WTC11 (cell line): ENCODE measurements around the gene CYP24A1.

Experiments
- ESRRA ChIP-seq: sonication (generic); formaldehyde crosslinking; IDR thresholded peaks from 2 replicates; pipeline ENCODE4 v1.8.1; 2022; ENCODE audit warnings: mild to moderate bottlenecking, missing genetic modification reagents, borderline replicate concordance
- MYBL2 ChIP-seq: sonication (generic); formaldehyde crosslinking; IDR thresholded peaks from 2 replicates; pipeline ENCODE4 v1.8.1; 2023; ENCODE audit warnings: mild to moderate bottlenecking, moderate library complexity, missing genetic modification reagents
- TF ChIP-seq, protein P1 (sequence below): fragments of 200-600 bp; IDR thresholded peaks from 2 replicates; pipeline ENCODE4 v1.8.0; 2022; ENCODE audit warnings: antibody characterized with exemption
- TF ChIP-seq, protein P2 (sequence below): sonication (generic); formaldehyde crosslinking; IDR thresholded peaks from 2 replicates; pipeline ENCODE4 v1.8.1; 2022; ENCODE audit warnings: low read depth, missing genetic modification reagents, borderline replicate concordance

DNA sequence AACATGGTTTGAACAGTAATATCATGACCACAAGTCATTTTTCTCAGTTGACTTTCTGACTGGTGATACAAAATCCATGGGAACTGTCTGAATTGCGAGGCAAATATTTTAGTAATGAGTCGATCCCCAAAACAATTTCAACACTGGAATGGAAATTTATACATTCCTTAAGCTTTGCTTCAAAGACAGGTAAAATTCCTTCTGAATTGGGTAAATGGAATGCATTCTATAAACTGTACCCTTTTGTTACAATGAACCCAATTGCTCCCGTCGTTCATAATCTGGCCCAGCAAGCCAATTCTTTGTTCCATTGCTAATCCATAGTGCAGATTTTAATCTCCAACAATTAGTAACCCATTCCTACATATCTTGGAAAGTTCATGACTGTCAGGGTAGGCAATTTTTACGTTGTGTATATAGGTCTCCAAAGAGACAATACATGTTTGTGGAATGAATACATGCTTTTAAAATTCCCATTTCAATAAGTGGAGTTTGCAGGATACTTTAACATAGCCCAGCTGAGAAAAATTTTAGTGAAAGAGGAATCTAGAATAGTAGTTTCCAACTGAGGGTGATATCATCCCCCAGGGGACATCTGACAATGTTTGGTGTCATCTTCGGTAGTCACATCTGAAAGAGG lies 32.7 kb downstream of the CYP24A1 start:
- TF ChIP-seq, protein P1, sequence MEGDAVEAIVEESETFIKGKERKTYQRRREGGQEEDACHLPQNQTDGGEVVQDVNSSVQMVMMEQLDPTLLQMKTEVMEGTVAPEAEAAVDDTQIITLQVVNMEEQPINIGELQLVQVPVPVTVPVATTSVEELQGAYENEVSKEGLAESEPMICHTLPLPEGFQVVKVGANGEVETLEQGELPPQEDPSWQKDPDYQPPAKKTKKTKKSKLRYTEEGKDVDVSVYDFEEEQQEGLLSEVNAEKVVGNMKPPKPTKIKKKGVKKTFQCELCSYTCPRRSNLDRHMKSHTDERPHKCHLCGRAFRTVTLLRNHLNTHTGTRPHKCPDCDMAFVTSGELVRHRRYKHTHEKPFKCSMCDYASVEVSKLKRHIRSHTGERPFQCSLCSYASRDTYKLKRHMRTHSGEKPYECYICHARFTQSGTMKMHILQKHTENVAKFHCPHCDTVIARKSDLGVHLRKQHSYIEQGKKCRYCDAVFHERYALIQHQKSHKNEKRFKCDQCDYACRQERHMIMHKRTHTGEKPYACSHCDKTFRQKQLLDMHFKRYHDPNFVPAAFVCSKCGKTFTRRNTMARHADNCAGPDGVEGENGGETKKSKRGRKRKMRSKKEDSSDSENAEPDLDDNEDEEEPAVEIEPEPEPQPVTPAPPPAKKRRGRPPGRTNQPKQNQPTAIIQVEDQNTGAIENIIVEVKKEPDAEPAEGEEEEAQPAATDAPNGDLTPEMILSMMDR, result no peak
- TF ChIP-seq MYBL2 (CRISPR knock-in tag), result no peak
- TF ChIP-seq ESRRA (CRISPR knock-in tag), result no peak
- TF ChIP-seq, protein P2, sequence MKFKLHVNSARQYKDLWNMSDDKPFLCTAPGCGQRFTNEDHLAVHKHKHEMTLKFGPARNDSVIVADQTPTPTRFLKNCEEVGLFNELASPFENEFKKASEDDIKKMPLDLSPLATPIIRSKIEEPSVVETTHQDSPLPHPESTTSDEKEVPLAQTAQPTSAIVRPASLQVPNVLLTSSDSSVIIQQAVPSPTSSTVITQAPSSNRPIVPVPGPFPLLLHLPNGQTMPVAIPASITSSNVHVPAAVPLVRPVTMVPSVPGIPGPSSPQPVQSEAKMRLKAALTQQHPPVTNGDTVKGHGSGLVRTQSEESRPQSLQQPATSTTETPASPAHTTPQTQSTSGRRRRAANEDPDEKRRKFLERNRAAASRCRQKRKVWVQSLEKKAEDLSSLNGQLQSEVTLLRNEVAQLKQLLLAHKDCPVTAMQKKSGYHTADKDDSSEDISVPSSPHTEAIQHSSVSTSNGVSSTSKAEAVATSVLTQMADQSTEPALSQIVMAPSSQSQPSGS, result no peak
